GM15510 (cell line): ENCODE measurements around the gene KRTAP3-1.
"Not testable (repeated sequence)": the region's sequence is repeated elsewhere in the genome, so short reads cannot be mapped to it uniquely, and the experiment has no call there.

ENCODE experiments used
- POLR2A ChIP-seq: IDR thresholded peaks from 3 replicates; pipeline ENCODE4 v1.6.1; 2011; ENCODE audit warnings: borderline replicate concordance; ENCODE audit not compliant: insufficient read length; ENCODE audit errors: extremely low read depth

KRTAP3-1 gene

GRCh38 chr17:40999563-40999962, 9.4 kb downstream of the KRTAP3-1 start, which contains the start of gene KRTAP3-2:
Gene KRTAP3-2 (minus strand): TSS chr17:40999906. CDS start chr17:40999853, 53 bp downstream.
- not testable (repeated sequence) for TF ChIP-seq POLR2A

GRCh38 chr17:40997361-40997760, 11.6 kb downstream of the KRTAP3-1 start:
- TF ChIP-seq POLR2A: no peak

- TF ChIP-seq POLR2A: no peak
Measured at GRCh38 chr17:40996829-40997228, 12.1 kb downstream of the KRTAP3-1 start.

GRCh38 chr17:40995116-40995515, 13.8 kb downstream of the KRTAP3-1 start:
- TF ChIP-seq POLR2A: no peak

- no peak for TF ChIP-seq POLR2A
Measured at GRCh38 chr17:40993839-40994238, 15.1 kb downstream of the KRTAP3-1 start, which contains the start of gene KRTAP3-3. Gene KRTAP3-3 (minus strand): TSS chr17:40994164. CDS start chr17:40994097, 67 bp downstream.

- no peak for TF ChIP-seq POLR2A
Measured at GRCh38 chr17:40993084-40993483, 15.8 kb downstream of the KRTAP3-1 start.

- no peak for TF ChIP-seq POLR2A
Measured at GRCh38 chr17:40992666-40993065, 16.3 kb downstream of the KRTAP3-1 start.

GRCh38 chr17:40986920-40987319, 22.0 kb downstream of the KRTAP3-1 start:
- no peak for TF ChIP-seq POLR2A

GRCh38 chr17:40984226-40984625, 24.7 kb downstream of the KRTAP3-1 start, which contains the start of gene KRT40:
Gene KRT40 (minus strand): TSS chr17:40984326. CDS start chr17:40984273, 53 bp downstream.
- no peak for TF ChIP-seq POLR2A

- no peak for TF ChIP-seq POLR2A
Measured at GRCh38 chr17:40981115-40981514, 27.8 kb downstream of the KRTAP3-1 start.

- TF ChIP-seq POLR2A: no peak
Measured at GRCh38 chr17:40980596-40980995, 28.3 kb downstream of the KRTAP3-1 start.

- no peak for TF ChIP-seq POLR2A
Measured at GRCh38 chr17:40980117-40980516, 28.8 kb downstream of the KRTAP3-1 start.

- no peak for TF ChIP-seq POLR2A
Measured at GRCh38 chr17:40978575-40979151, 30.3 kb downstream of the KRTAP3-1 start.

GRCh38 chr17:40975516-40975915, 33.4 kb downstream of the KRTAP3-1 start:
- no peak for TF ChIP-seq POLR2A

- no peak for TF ChIP-seq POLR2A
Measured at GRCh38 chr17:40974366-40974765, 34.6 kb downstream of the KRTAP3-1 start.

GRCh38 chr17:40967582-40967981, 41.3 kb downstream of the KRTAP3-1 start:
- TF ChIP-seq POLR2A: no peak

- no peak for TF ChIP-seq POLR2A
Measured at GRCh38 chr17:40966848-40967247, 42.1 kb downstream of the KRTAP3-1 start, which contains the start of gene KRT39. Gene KRT39 (minus strand): TSS chr17:40966948. CDS start chr17:40966856, 92 bp downstream.

- TF ChIP-seq POLR2A: no peak
Measured at GRCh38 chr17:40963838-40964237, 45.1 kb downstream of the KRTAP3-1 start.
